Measurements from ENCODE around the gene IKZF2.
A peak's percentile ranks its signal among the peaks of the same experiment; 100 is the strongest.

Gene IKZF2

GRCh38 chr2:213152888-213153287 lies 1.5 kb upstream of the IKZF2 start:
- no peak for DNase-seq (ENCODE audit: low spot score)

GRCh38 chr2:213152065-213152794 lies 818 bp upstream of the IKZF2 start:
- DNase-seq (ENCODE audit: low spot score), result peak; percentile 43

GRCh38 chr2:213150315-213151097 lies 906 bp downstream of the IKZF2 start:
- DNase-seq (ENCODE audit: low spot score), result no peak

GRCh38 chr2:213149949-213150314 lies 1.5 kb downstream of the IKZF2 start:
- no peak for DNase-seq (ENCODE audit: low spot score)

GRCh38 chr2:213149294-213149875 lies 2.0 kb downstream of the IKZF2 start:
- DNase-seq (ENCODE audit: low spot score), result no peak

- no peak for DNase-seq (ENCODE audit: low spot score)
Measured at GRCh38 chr2:213148572-213149261, 2.7 kb downstream of the IKZF2 start.

- DNase-seq (ENCODE audit: low spot score), result no peak
Measured at GRCh38 chr2:213147538-213147937, 3.9 kb downstream of the IKZF2 start.

- DNase-seq (ENCODE audit: low spot score), result no peak
Measured at GRCh38 chr2:213145715-213146242, 5.6 kb downstream of the IKZF2 start.

GRCh38 chr2:213137064-213137463 lies 14.3 kb downstream of the IKZF2 start:
- DNase-seq (ENCODE audit: low spot score), result no peak

- no peak for DNase-seq (ENCODE audit: low spot score)
Measured at GRCh38 chr2:213129311-213129710, 22.1 kb downstream of the IKZF2 start.

GRCh38 chr2:213125646-213126347 lies 25.6 kb downstream of the IKZF2 start:
- no peak for DNase-seq (ENCODE audit: low spot score)

GRCh38 chr2:213122725-213123124 lies 28.7 kb downstream of the IKZF2 start:
- DNase-seq (ENCODE audit: low spot score), result no peak

- DNase-seq (ENCODE audit: low spot score), result no peak
Measured at GRCh38 chr2:213121690-213122089, 29.7 kb downstream of the IKZF2 start.

- DNase-seq (ENCODE audit: low spot score), result no peak
Measured at GRCh38 chr2:213119061-213119809, 32.2 kb downstream of the IKZF2 start.

GRCh38 chr2:213108308-213108707 lies 43.1 kb downstream of the IKZF2 start:
- DNase-seq (ENCODE audit: low spot score), result no peak

GRCh38 chr2:213107728-213108127 lies 43.7 kb downstream of the IKZF2 start:
- DNase-seq (ENCODE audit: low spot score), result no peak

- no peak for DNase-seq (ENCODE audit: low spot score)
Measured at GRCh38 chr2:213105212-213105611, 46.2 kb downstream of the IKZF2 start.

- no peak for DNase-seq (ENCODE audit: low spot score)
Measured at GRCh38 chr2:213104903-213105202, 46.6 kb downstream of the IKZF2 start.

- no peak for DNase-seq (ENCODE audit: low spot score)
Measured at GRCh38 chr2:213104092-213104902, 47.1 kb downstream of the IKZF2 start.
